T-helper 1 cell treated with Interleukin-12 subunit alpha and Interleukin-12 subunit beta and Interleukin-4 antibody, amounts not matched to agents 30 ng/mL and 1 ng/mL, for 36 hours (primary cell): Measurements from ENCODE around the gene CELA2B. TPM values are rescaled to one million over a fixed set of nuclear protein-coding genes. Genes with fewer than 3 reads are reported as not detected.

ENCODE experiments used
- intact Hi-C: fragments of 100-400 bp; cut with micrococcal nuclease; formaldehyde crosslinking; loops from one replicate; pipeline ENCODE4 v1.15.1; 2024
- total RNA-seq: library from RNA; stranded (reverse); gene quantifications from 2 replicates; pipeline ENCODE4 v1.2.3, GENCODE V29; 2022

CELA2B gene
- total RNA-seq, 1 donor from 2014 or later: not detected

GRCh38 chr1:15524283-15525049 is 48.6 kb downstream of the CELA2B start:
- intact Hi-C loops: loop anchor here (1.0 to 10.0 kb wide), 13 partner anchors 9 to 1913 kb away; partner anchors contain the start of genes ATP13A2, DDI2, FBXO42 and FHAD1

- intact Hi-C loops: loop anchor here (1.0 to 10.0 kb wide), 15 partner anchors 53 to 1912 kb away; partner anchors contain the start of genes CPLANE2, EFHD2, FBXO42 and NECAP2
Measured at GRCh38 chr1:15525050-15526020, 49.4 kb downstream of the CELA2B start.

GRCh38 chr1:15526021-15526489 is 50.2 kb downstream of the CELA2B start:
- intact Hi-C loops: loop anchor here (1.0 to 10.0 kb wide), 11 partner anchors 53 to 1911 kb away; partner anchors contain the start of genes CPLANE2, EFHD2, FBXO42 and NECAP2

- intact Hi-C loops: loop anchor here (1.0 to 10.0 kb wide), 11 partner anchors 52 to 1911 kb away; partner anchors contain the start of genes CPLANE2, EFHD2, FBXO42 and NECAP2
Measured at GRCh38 chr1:15526490-15527339, 50.8 kb downstream of the CELA2B start, which contains the start of gene DNAJC16. Gene DNAJC16 (plus strand): TSS chr1:15526848. CDS start chr1:15529106, 2,258 bp downstream.

- intact Hi-C loops: no loop called here
Measured at GRCh38 chr1:15531003-15531402, 55.1 kb downstream of the CELA2B start.

GRCh38 chr1:15531682-15532081 is 55.8 kb downstream of the CELA2B start:
- intact Hi-C loops: no loop called here

- intact Hi-C loops: no loop called here
Measured at GRCh38 chr1:15538771-15539170, 62.9 kb downstream of the CELA2B start.

- intact Hi-C loops: no loop called here
Measured at GRCh38 chr1:15540186-15540585, 64.3 kb downstream of the CELA2B start.

Other genes with a start within 250 kb of the CELA2B start
- not detected in 2 replicates for gene FHAD1, start 228.9 kb upstream of the CELA2B start, total RNA-seq
- gene EFHD2, start 66.2 kb upstream of the CELA2B start, total RNA-seq: 146 and 149 TPM in 2 replicates
- 0.66 and 1.0 TPM in 2 replicates for gene CTRC, start 37.7 kb upstream of the CELA2B start, total RNA-seq
- gene CELA2A, start 19.4 kb upstream of the CELA2B start, total RNA-seq: not detected in 2 replicates
- gene CASP9, start 48.1 kb downstream of the CELA2B start, total RNA-seq: 26.0 and 27.1 TPM in 2 replicates
- gene DNAJC16, start 50.7 kb downstream of the CELA2B start, total RNA-seq: 21.6 and 26.3 TPM in 2 replicates
- 18.3 TPM in 2 replicates for gene AGMAT, start 108.9 kb downstream of the CELA2B start, total RNA-seq
- 36.3 and 39.6 TPM in 2 replicates for gene DDI2, start 141.4 kb downstream of the CELA2B start, total RNA-seq
- 65.1 and 72.1 TPM in 2 replicates for gene PLEKHM2, start 208.2 kb downstream of the CELA2B start, total RNA-seq